Measurements from ENCODE around the gene KNDC1.

GRCh38 chr10:133248334-133248715, 88.3 kb downstream of the KNDC1 start:
- TF ChIP-seq, protein P1, sequence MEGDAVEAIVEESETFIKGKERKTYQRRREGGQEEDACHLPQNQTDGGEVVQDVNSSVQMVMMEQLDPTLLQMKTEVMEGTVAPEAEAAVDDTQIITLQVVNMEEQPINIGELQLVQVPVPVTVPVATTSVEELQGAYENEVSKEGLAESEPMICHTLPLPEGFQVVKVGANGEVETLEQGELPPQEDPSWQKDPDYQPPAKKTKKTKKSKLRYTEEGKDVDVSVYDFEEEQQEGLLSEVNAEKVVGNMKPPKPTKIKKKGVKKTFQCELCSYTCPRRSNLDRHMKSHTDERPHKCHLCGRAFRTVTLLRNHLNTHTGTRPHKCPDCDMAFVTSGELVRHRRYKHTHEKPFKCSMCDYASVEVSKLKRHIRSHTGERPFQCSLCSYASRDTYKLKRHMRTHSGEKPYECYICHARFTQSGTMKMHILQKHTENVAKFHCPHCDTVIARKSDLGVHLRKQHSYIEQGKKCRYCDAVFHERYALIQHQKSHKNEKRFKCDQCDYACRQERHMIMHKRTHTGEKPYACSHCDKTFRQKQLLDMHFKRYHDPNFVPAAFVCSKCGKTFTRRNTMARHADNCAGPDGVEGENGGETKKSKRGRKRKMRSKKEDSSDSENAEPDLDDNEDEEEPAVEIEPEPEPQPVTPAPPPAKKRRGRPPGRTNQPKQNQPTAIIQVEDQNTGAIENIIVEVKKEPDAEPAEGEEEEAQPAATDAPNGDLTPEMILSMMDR (IDR thresholded peaks at IDR 0.05) = no peak
- TF ChIP-seq POLR2A (IDR thresholded peaks at IDR 0.05) = no peak
- TF ChIP-seq POLR2AphosphoS5 (IDR thresholded peaks at IDR 0.05) = no peak
